Lung (tissue), 12 donors: Measurements from ENCODE around the gene ASAP3. TPM values are rescaled to one million over a fixed set of nuclear protein-coding genes. Genes with fewer than 3 reads are reported as not detected.

Source experiments
- ATAC-seq: fragments of 200-7000 bp; cut with Tn5 transposase; one replicate; pipeline ENCODE4 v1.9.1; 2020; ENCODE audit warnings: moderate number of reproducible peaks; ENCODE audit not compliant: insufficient read depth, low FRiP score
- DNase-seq, 3 donors: peaks; one replicate each; pipeline ENCODE4 v3.0.0-alpha.2; 2013 to 2017
- H3K27ac ChIP-seq, 2 donors: one replicate each; pipeline ENCODE4 v1.5.1; 2013; ENCODE audit warnings: mild to moderate bottlenecking in 2 of 2, moderate library complexity in 2 of 2, control low read depth in 1 of 2, inconsistent platforms in 1 of 2, low read depth in 1 of 2, low read length in 1 of 2
- H3K27me3 ChIP-seq, 3 donors: one replicate each; pipeline ENCODE4 v1.5.1; 2013; ENCODE audit warnings: low read length in 2 of 3; ENCODE audit not compliant: control insufficient read depth in 3 of 3, insufficient read depth in 3 of 3
- H3K36me3 ChIP-seq, 4 donors: one replicate each; pipeline ENCODE4 v1.5.1; 2013; ENCODE audit warnings: low read length in 4 of 4, mild to moderate bottlenecking in 1 of 4, moderate library complexity in 1 of 4; ENCODE audit not compliant: control insufficient read depth in 4 of 4, insufficient read depth in 4 of 4
- H3K4me1 ChIP-seq, 5 donors: one replicate each; pipeline ENCODE4 v1.5.1; 2013; ENCODE audit warnings: low read length in 5 of 5, mild to moderate bottlenecking in 2 of 5, moderate library complexity in 1 of 5; ENCODE audit not compliant: control insufficient read depth in 5 of 5, insufficient read depth in 5 of 5
- H3K4me3 ChIP-seq: one replicate; pipeline ENCODE4 v1.5.1; 2013; ENCODE audit warnings: mild to moderate bottlenecking, control low read depth, moderate library complexity
- H3K9ac ChIP-seq, 2 donors: one replicate each; pipeline ENCODE4 v1.5.1; 2013; ENCODE audit warnings: low read length in 2 of 2, control low read depth in 1 of 2; ENCODE audit not compliant: insufficient read depth in 1 of 2
- H3K9me3 ChIP-seq, 4 donors: one replicate each; pipeline ENCODE4 v1.5.1; 2013; ENCODE audit warnings: low read length in 3 of 4, mild to moderate bottlenecking in 1 of 4, moderate library complexity in 1 of 4; ENCODE audit not compliant: control insufficient read depth in 4 of 4, insufficient read depth in 3 of 4
- CTCF ChIP-seq: IDR thresholded peaks from 2 replicates; pipeline ENCODE4 v1.5.1; 2012; ENCODE audit warnings: mild to moderate bottlenecking; ENCODE audit errors: control extremely low read depth, extremely low read depth
- WGBS, 2 donors: extraction: QIAGEN DNeasy Blood & Tissue Kit; methylation state at CpG; one replicate each; pipeline ENCODE4 v1.1.7; 2013; 5-methylcytosine and 5-hydroxymethylcytosine counted together
- polyA plus RNA-seq, 2 donors: library from polyadenylated mRNA; stranded (reverse); fragments of 200-250 nt; gene quantifications; one replicate each; pipeline ENCODE4 v1.2.1, GENCODE V29; 2013
- total RNA-seq, 2 donors: library from RNA; depleted of rRNA in 1 of 2; stranded (reverse); fragments of >200 nt in 1 of 2; gene quantifications; one replicate each; pipeline ENCODE4 v1.2.1, GENCODE V29; 2014 to 2021
- donor health status: control.
- donor health status: control.
- donor health status: Bipolar disorder and iron deficiency.
- donor health status: healthy.
- donor health status: DM: yes; HTN: yes; CAD: no.

The ASAP3 gene
- total and polyA plus RNA-seq, 4 donors: 16.9 to 38.1 (median 30.0) TPM

GRCh38 chr1:23402286-23403037 lies 81.5 kb downstream of the ASAP3 start:
- H3K9ac ChIP-seq: no peak overlapping the region
- H3K27me3 ChIP-seq: no peaks in the 10 kb centered on the region
- no peaks in the 10 kb centered on the region for H3K36me3 ChIP-seq
- no peak overlapping the region for H3K4me3 ChIP-seq
- DNase-seq (no peak), ATAC-seq (no peak)
- WGBS, 2 donors: 55 to 63% methylated on average over 11 of the region's 11 CpGs
- H3K4me1 ChIP-seq: peaks cover 5 to 22% (median 9%) of the 10 kb centered on the region in 5 donors
- no peak for TF ChIP-seq CTCF
- H3K9me3 ChIP-seq: no peaks in the 10 kb centered on the region
- H3K27ac ChIP-seq: peak overlapping the region in 1 of 2 donors; percentile 61

- Histone ChIP-seq H3K27me3 (no peaks in the 10 kb centered on the region), H3K27ac (no peak overlapping the region), H3K4me1 (peaks cover 5 to 22% (median 9%) of the 10 kb centered on the region in 5 donors), H3K4me3 (no peak overlapping the region), H3K9me3 (no peaks in the 10 kb centered on the region), H3K36me3 (no peaks in the 10 kb centered on the region), H3K9ac (no peak overlapping the region)
- ATAC-seq (no peak), DNase-seq (no peak)
- no peak for TF ChIP-seq CTCF
- 73 to 86% methylated on average over 6 of the region's 6 CpGs for WGBS, 2 donors
These were observed 82.7 kb downstream of the ASAP3 start for GRCh38 chr1:23401313-23401712.

- peak overlapping the region in 1 of 2 donors; percentile 52 for H3K27ac ChIP-seq
- ATAC-seq: no peak
- DNase-seq: peak in 1 of 3 donors; percentile 53
- H3K4me3 ChIP-seq: no peak overlapping the region
- H3K27me3 ChIP-seq: no peaks in the 10 kb centered on the region
- 89 to 92% methylated on average over 5 of the region's 5 CpGs for WGBS, 2 donors
- no peaks in the 10 kb centered on the region for H3K36me3 ChIP-seq
- peaks cover 5 to 22% (median 9%) of the 10 kb centered on the region in 5 donors for H3K4me1 ChIP-seq
- TF ChIP-seq CTCF: no peak
- H3K9me3 ChIP-seq: peaks cover 0 to 1% (median 0%) of the 10 kb centered on the region in 4 donors
- H3K9ac ChIP-seq: no peak overlapping the region
These were observed 83.5 kb downstream of the ASAP3 start for GRCh38 chr1:23400324-23401114.
